Measurements from ENCODE around the gene UGCG.

DNA sequence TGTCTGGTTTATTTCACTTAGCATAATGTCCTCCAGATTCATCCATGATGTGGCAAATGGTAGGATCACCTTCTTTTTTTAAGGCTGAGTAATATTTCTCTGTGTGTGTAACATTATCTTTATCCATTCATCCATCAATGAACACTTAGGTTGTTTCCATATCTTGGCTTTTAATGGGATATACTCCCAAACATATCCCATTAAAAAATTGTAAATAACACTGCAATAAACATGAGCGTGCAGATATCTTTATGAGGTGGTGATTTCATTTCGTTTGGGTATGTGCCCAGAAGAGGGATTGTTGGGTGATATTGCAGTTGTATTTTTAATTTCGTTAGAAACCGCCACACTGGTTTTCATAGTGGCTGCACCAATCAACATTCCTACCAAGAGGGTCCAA, 36.2 kb upstream of the UGCG start:
- no peak for TF ChIP-seq PPARA (CRISPR knock-in tag; IDR thresholded peaks at IDR 0.05; ENCODE audit: borderline replicate concordance)
- TF ChIP-seq, protein P1, sequence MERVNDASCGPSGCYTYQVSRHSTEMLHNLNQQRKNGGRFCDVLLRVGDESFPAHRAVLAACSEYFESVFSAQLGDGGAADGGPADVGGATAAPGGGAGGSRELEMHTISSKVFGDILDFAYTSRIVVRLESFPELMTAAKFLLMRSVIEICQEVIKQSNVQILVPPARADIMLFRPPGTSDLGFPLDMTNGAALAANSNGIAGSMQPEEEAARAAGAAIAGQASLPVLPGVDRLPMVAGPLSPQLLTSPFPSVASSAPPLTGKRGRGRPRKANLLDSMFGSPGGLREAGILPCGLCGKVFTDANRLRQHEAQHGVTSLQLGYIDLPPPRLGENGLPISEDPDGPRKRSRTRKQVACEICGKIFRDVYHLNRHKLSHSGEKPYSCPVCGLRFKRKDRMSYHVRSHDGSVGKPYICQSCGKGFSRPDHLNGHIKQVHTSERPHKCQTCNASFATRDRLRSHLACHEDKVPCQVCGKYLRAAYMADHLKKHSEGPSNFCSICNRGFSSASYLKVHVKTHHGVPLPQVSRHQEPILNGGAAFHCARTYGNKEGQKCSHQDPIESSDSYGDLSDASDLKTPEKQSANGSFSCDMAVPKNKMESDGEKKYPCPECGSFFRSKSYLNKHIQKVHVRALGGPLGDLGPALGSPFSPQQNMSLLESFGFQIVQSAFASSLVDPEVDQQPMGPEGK (CRISPR knock-in tag; IDR thresholded peaks at IDR 0.05; ENCODE audit: borderline replicate concordance), result no peak
- no peak for TF ChIP-seq GLIS3 (CRISPR knock-in tag; IDR thresholded peaks at IDR 0.05)
- TF ChIP-seq, protein P2, sequence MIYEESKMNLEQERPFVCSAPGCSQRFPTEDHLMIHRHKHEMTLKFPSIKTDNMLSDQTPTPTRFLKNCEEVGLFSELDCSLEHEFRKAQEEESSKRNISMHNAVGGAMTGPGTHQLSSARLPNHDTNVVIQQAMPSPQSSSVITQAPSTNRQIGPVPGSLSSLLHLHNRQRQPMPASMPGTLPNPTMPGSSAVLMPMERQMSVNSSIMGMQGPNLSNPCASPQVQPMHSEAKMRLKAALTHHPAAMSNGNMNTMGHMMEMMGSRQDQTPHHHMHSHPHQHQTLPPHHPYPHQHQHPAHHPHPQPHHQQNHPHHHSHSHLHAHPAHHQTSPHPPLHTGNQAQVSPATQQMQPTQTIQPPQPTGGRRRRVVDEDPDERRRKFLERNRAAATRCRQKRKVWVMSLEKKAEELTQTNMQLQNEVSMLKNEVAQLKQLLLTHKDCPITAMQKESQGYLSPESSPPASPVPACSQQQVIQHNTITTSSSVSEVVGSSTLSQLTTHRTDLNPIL (CRISPR knock-in tag; IDR thresholded peaks at IDR 0.05; ENCODE audit: low read depth), result no peak
- no peak for TF ChIP-seq TCF4 (CRISPR knock-in tag; IDR thresholded peaks at IDR 0.05; ENCODE audit: borderline replicate concordance)
- TF ChIP-seq OSR1 (CRISPR knock-in tag; IDR thresholded peaks at IDR 0.05), result no peak
- no peak for TF ChIP-seq ARNTL (CRISPR knock-in tag; IDR thresholded peaks at IDR 0.05; ENCODE audit: borderline replicate concordance, low read depth)
- TF ChIP-seq RARB (CRISPR knock-in tag; IDR thresholded peaks at IDR 0.05), result no peak
- TF ChIP-seq ZFP3 (CRISPR knock-in tag; IDR thresholded peaks at IDR 0.05), result no peak
